Smooth muscle cell (in vitro differentiated cells): ENCODE data around the gene IGF2R. TPM values are rescaled to one million over a fixed set of nuclear protein-coding genes. Genes with fewer than 3 reads are reported as not detected.

Experiments
- DNase-seq: peaks from one replicate; lab custom pipeline; 2025; ENCODE audit not compliant: unreplicated experiment; lab: John Stamatoyannopoulos, UW
- H2AFZ ChIP-seq: fragments of 200-600 bp; sonication (generic); 2 replicates; pipeline ENCODE4 v1.6.0; 2016; ENCODE audit warnings: antibody characterized with exemption, low read depth, mild to moderate bottlenecking
- H3F3A ChIP-seq: fragments of 200-600 bp; sonication (generic); 2 replicates; pipeline ENCODE4 v1.6.0; 2017; ENCODE audit warnings: antibody characterized with exemption, low read depth
- H3K27ac ChIP-seq: fragments of 200-600 bp; sonication (generic); 2 replicates; pipeline ENCODE4 v1.5.1; 2016; ENCODE audit warnings: low read depth, mild to moderate bottlenecking
- H3K27me3 ChIP-seq: fragments of 200-600 bp; sonication (generic); 2 replicates; pipeline ENCODE4 v1.6.1; 2016; ENCODE audit warnings: low read depth, mild to moderate bottlenecking
- H3K36me3 ChIP-seq: fragments of 200-600 bp; sonication (generic); 2 replicates; pipeline ENCODE4 v1.5.1; 2016; ENCODE audit warnings: low read depth
- H3K4me1 ChIP-seq: fragments of 200-600 bp; sonication (generic); 2 replicates; pipeline ENCODE4 v1.5.1; 2016; ENCODE audit warnings: low read depth
- H3K4me2 ChIP-seq: fragments of 200-600 bp; sonication (generic); 2 replicates; pipeline ENCODE4 v1.6.0; 2016; ENCODE audit warnings: mild to moderate bottlenecking
- H3K4me3 ChIP-seq: fragments of 200-600 bp; sonication (generic); 2 replicates; pipeline ENCODE4 v1.5.1; 2016; ENCODE audit warnings: mild to moderate bottlenecking
- H3K79me2 ChIP-seq: fragments of 200-600 bp; sonication (generic); 2 replicates; pipeline ENCODE4 v1.6.0; 2016; ENCODE audit warnings: low read depth, mild to moderate bottlenecking
- H3K9ac ChIP-seq: fragments of 200-600 bp; sonication (generic); 2 replicates; pipeline ENCODE4 v1.6.0; 2016; ENCODE audit warnings: low read depth
- H3K9me3 ChIP-seq: fragments of 200-600 bp; sonication (generic); replicated peaks from 2 replicates; pipeline ENCODE4 v1.5.1; 2016; ENCODE audit warnings: low read depth
- H4K20me1 ChIP-seq: fragments of 200-600 bp; sonication (generic); 2 replicates; pipeline ENCODE4 v1.6.0; 2016; ENCODE audit warnings: low read depth
- CTCF ChIP-seq: fragments of 200-600 bp; sonication (generic); IDR thresholded peaks from 2 replicates; pipeline ENCODE4 v1.5.1; 2017; ENCODE audit warnings: borderline replicate concordance, mild to moderate bottlenecking, antibody characterized with exemption; ENCODE audit not compliant: insufficient read depth, poor library complexity, severe bottlenecking
- WGBS: methylation state at CpG from one replicate; pipeline ENCODE4 v1.1.7; 2016; ENCODE audit warnings: low lambda C conversion rate; 5-methylcytosine and 5-hydroxymethylcytosine counted together
- polyA plus RNA-seq: library from polyadenylated mRNA; unstranded; fragments of >200 nt; fragmentation: Nextera tagmentation; extraction: Ambion mirVana; gene quantifications from 2 replicates; pipeline ENCODE4 v1.2.1, GENCODE V29; 2016
- total RNA-seq: library from RNA; depleted of rRNA; stranded (reverse); fragments of >200 nt; gene quantifications from 2 replicates; pipeline ENCODE4 v1.2.3, GENCODE V29; 2014

IGF2R gene
- total and polyA plus RNA-seq, 2 experiments from 2014 or later: 44.7 to 77.4 TPM

GRCh38 chr6:160101277-160102205 lies 132.7 kb downstream of the IGF2R start:
- Histone ChIP-seq H3K36me3 (peaks cover 23% of the 10 kb centered on the region), H3K27me3 (no peaks in the 10 kb centered on the region), H3K4me2 (no peak overlapping the region), H3K4me1 (no peaks in the 10 kb centered on the region), H3K79me2 (no peaks in the 10 kb centered on the region), H2AFZ (no peak overlapping the region), H3K9ac (no peak overlapping the region), H3F3A (no peaks in the 10 kb centered on the region), H4K20me1 (no peaks in the 10 kb centered on the region), H3K4me3 (no peak overlapping the region), H3K27ac (no peak overlapping the region), H3K9me3 (no peaks in the 10 kb centered on the region)
- DNase-seq: no peak
- 92% methylated on average over 23 of the region's 23 CpGs for WGBS
- no peak for TF ChIP-seq CTCF

GRCh38 chr6:160102399-160102798 lies 133.5 kb downstream of the IGF2R start:
- H3K4me3 ChIP-seq: no peak overlapping the region
- over 99% methylated on average over 15 of the region's 16 CpGs for WGBS
- H3K9ac ChIP-seq: no peak overlapping the region

GRCh38 chr6:160102956-160103824 lies 134.3 kb downstream of the IGF2R start:
- Histone ChIP-seq H3K27ac (no peak overlapping the region), H4K20me1 (no peaks in the 10 kb centered on the region), H3K27me3 (no peaks in the 10 kb centered on the region), H3K4me3 (no peak overlapping the region), H3K79me2 (no peaks in the 10 kb centered on the region), H3K36me3 (peaks cover 13% of the 10 kb centered on the region), H3K9me3 (no peaks in the 10 kb centered on the region), H3K4me2 (no peak overlapping the region), H3K9ac (no peak overlapping the region), H3F3A (no peaks in the 10 kb centered on the region), H3K4me1 (no peaks in the 10 kb centered on the region), H2AFZ (no peak overlapping the region)
- 94% methylated on average over 10 of the region's 14 CpGs for WGBS
- TF ChIP-seq CTCF: peak; percentile 41
- no peak for DNase-seq

More at GRCh38 chr6:160102399-160102798, 133.5 kb downstream of the IGF2R start:
- H3K79me2 ChIP-seq: no peaks in the 10 kb centered on the region
- H3K27me3 ChIP-seq: no peaks in the 10 kb centered on the region
- no peaks in the 10 kb centered on the region for H3F3A ChIP-seq
- no peaks in the 10 kb centered on the region for H3K4me1 ChIP-seq
- no peak overlapping the region for H2AFZ ChIP-seq
- no peak for TF ChIP-seq CTCF
- H3K27ac ChIP-seq: no peak overlapping the region
- H3K36me3 ChIP-seq: peaks cover 19% of the 10 kb centered on the region
- DNase-seq: no peak
- no peaks in the 10 kb centered on the region for H3K9me3 ChIP-seq
- no peaks in the 10 kb centered on the region for H4K20me1 ChIP-seq
- no peak overlapping the region for H3K4me2 ChIP-seq
